GM10266 (cell line): ENCODE data around the gene KCNH8.

Source experiments
- DNase-seq: peaks from one replicate; pipeline ENCODE4 v3.0.0; 2012; ENCODE audit errors: extremely low spot score
- CTCF ChIP-seq: IDR thresholded peaks from 2 replicates; pipeline ENCODE4 v1.5.1; 2012; ENCODE audit warnings: mild to moderate bottlenecking, low read depth; ENCODE audit not compliant: control insufficient read depth, insufficient read depth; ENCODE audit errors: missing control alignments

The KCNH8 gene

GRCh38 chr3:19487386-19487785 lies 339.1 kb downstream of the KCNH8 start:
- DNase-seq: no peak
- TF ChIP-seq CTCF: no peak

GRCh38 chr3:19488939-19489338 lies 340.6 kb downstream of the KCNH8 start:
- TF ChIP-seq CTCF: no peak
- DNase-seq: no peak

GRCh38 chr3:19489936-19490335 lies 341.6 kb downstream of the KCNH8 start:
- no peak for DNase-seq
- no peak for TF ChIP-seq CTCF

- no peak for DNase-seq
- no peak for TF ChIP-seq CTCF
Measured at GRCh38 chr3:19506171-19506570, 357.9 kb downstream of the KCNH8 start.

- DNase-seq: no peak
- TF ChIP-seq CTCF: no peak
Measured at GRCh38 chr3:19522305-19522704, 374.0 kb downstream of the KCNH8 start.

- DNase-seq: no peak
- TF ChIP-seq CTCF: no peak
Measured at GRCh38 chr3:19526071-19526470, 377.8 kb downstream of the KCNH8 start.

GRCh38 chr3:19527746-19528145 lies 379.4 kb downstream of the KCNH8 start:
- TF ChIP-seq CTCF: no peak
- DNase-seq: no peak
